Lower leg skin (tissue), 4 donors: Measurements from ENCODE around the gene CCDC187. TPM values are rescaled to one million over a fixed set of nuclear protein-coding genes. Genes with fewer than 3 reads are reported as not detected.

Source experiments
- DNase-seq, 2 donors: peaks; one replicate each; pipeline ENCODE4 v3.0.0-alpha.2; 2019; ENCODE audit warnings: low spot score in 2 of 2
- H3K4me3 ChIP-seq: fragments of 200-600 bp; sonication (generic); 2 replicates; pipeline ENCODE4 v1.5.1; 2017; ENCODE audit warnings: mild to moderate bottlenecking, low read depth; ENCODE audit not compliant: poor library complexity, severe bottlenecking
- CTCF ChIP-seq, 3 donors: fragments of 450-650 bp; IDR thresholded peaks; one replicate each; pipeline ENCODE4 v1.5.1; 2016; ENCODE audit warnings: antibody characterized with exemption in 3 of 3, mild to moderate bottlenecking in 3 of 3, moderate library complexity in 2 of 3
- POLR2A ChIP-seq, 2 donors: fragments of 450-650 bp; IDR thresholded peaks; one replicate each; pipeline ENCODE4 v1.6.1; 2016 to 2017; ENCODE audit warnings: antibody characterized with exemption in 2 of 2, mild to moderate bottlenecking in 1 of 2, moderate library complexity in 1 of 2
- WGBS, 2 donors: methylation state at CpG; one replicate each; pipeline ENCODE4 v1.1.5; 2018; 5-methylcytosine and 5-hydroxymethylcytosine counted together
- intact Hi-C: fragments of 100-400 bp; cut with DNase I; formaldehyde crosslinking; loops from one replicate; pipeline ENCODE4 v1.15.0; 2023; ENCODE audit warnings: low total_unique reads
- total RNA-seq, 4 donors: library from RNA; depleted of rRNA; stranded (reverse); fragments of >200 nt; gene quantifications; one replicate each; pipeline ENCODE4 v1.1.0, GENCODE V29; 2016

Gene CCDC187
- total RNA-seq, 4 donors from 2014 or later: 1.1 TPM; not detected in 3

DNA sequence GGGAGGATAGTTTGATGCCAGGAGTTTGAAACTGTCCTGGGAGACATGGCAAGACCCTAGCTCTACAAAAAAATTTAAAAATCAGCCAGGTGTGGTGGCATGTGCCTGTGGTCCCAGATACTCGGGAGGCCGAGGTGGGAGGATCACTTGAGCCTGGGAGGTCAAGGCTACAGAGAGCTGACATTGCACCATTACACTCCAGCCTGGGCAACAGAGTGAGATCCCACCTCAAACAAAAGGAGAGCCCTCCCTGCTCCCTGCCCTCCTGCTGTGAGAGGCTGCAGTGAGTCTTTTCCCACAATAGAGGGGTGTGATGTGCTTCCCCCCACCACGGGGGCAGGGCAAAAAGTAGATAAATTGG lies 10.1 kb upstream of the CCDC187 start:
- intact Hi-C loops: no loop called here

DNA sequence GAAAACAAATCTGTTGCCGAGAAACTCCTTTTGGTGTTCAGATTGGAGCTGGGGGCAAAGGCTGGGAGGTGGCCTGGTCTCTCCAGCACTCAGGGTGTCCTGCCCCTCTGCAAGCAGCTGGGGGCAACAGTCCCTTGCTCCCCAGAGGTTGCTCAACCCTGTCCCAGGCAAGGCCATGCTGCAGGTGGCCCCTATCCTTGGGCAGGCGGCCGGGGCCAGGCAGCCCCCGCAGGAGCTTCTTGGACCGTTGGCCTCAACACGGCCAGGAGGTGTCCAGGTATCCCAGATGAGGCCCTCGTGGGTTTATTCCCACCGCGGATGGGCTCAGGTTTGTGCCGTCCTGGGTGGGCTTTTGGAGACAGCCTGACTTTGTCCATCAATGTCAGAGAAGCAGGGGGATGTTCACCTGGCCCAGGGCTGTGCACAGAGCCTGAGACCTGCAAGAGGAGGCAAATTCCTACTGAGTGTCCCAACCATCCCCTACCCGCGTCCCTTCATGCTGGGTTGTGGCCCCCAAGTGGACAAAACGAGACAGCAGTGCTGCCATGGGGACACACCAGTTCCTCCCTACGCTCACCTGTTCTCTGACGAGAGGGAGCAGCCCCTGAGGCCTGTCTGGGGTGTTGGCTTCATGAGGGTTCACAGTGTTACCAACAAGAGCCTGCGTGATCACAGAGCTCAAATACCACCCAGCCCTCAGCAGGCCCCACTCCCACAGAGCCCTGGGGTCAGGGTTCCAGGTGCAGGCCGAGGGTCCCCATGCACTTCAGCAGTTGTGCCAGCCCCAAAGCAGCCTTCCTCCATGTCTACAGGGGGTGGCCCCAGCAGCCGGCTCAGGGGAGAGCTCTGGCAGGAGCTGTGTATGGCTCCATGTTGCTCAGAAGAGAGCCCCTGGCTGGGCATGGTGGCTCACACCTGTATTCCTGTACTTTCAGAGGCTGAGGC lies 9.5 kb upstream of the CCDC187 start:
- intact Hi-C loops: no loop called here
- TF ChIP-seq POLR2A (IDR thresholded peaks at IDR 0.05) (no peak), CTCF (IDR thresholded peaks at IDR 0.05) (no peak)
- no peak overlapping the region for H3K4me3 ChIP-seq
- no peak for DNase-seq
- WGBS, 2 donors: 85 to 94% methylated on average over 14 to 18 of the region's 18 CpGs

More for the DNA sequence above, 10.1 kb upstream of the CCDC187 start:
- 91 to 96% methylated on average over 3 of the region's 3 CpGs for WGBS, 2 donors
- H3K4me3 ChIP-seq: no peak overlapping the region
- no peak for DNase-seq
- no peak for TF ChIP-seq POLR2A (IDR thresholded peaks at IDR 0.05)

- TF ChIP-seq POLR2A (IDR thresholded peaks at IDR 0.05) (no peak), CTCF (IDR thresholded peaks at IDR 0.05) (no peak)
- DNase-seq: no peak
- H3K4me3 ChIP-seq: no peak overlapping the region
- intact Hi-C loops: no loop called here
- 50 to 79% methylated on average over 12 of the region's 12 CpGs for WGBS, 2 donors
These were observed 8.5 kb upstream of the CCDC187 start for GRCh38 chr9:136312436-136312835.

DNA sequence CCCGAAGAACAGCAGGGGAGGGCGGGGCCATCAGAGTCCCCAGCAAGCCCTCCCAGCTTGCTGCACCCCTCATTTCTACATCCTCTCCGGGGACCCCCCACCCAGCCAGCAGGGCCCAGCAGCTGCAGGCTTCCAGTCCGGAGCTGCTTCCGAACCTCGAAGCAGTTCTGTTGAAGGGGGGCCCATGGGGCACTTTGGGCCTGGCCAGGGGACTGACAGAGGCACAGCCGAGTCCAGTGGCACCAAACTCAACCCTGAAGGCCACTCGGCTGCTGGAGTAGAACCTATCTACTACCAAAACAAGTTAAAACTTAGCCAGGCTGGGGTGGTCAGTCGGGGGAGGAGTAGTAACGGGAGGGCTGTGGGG lies 8.1 kb upstream of the CCDC187 start:
- intact Hi-C loops: no loop called here
- DNase-seq: no peak
- no peak overlapping the region for H3K4me3 ChIP-seq
- WGBS, 2 donors: 69 to 71% methylated on average over 7 of the region's 10 CpGs
- no peak for TF ChIP-seq POLR2A (IDR thresholded peaks at IDR 0.05)
- TF ChIP-seq CTCF (IDR thresholded peaks at IDR 0.05): no peak

DNA sequence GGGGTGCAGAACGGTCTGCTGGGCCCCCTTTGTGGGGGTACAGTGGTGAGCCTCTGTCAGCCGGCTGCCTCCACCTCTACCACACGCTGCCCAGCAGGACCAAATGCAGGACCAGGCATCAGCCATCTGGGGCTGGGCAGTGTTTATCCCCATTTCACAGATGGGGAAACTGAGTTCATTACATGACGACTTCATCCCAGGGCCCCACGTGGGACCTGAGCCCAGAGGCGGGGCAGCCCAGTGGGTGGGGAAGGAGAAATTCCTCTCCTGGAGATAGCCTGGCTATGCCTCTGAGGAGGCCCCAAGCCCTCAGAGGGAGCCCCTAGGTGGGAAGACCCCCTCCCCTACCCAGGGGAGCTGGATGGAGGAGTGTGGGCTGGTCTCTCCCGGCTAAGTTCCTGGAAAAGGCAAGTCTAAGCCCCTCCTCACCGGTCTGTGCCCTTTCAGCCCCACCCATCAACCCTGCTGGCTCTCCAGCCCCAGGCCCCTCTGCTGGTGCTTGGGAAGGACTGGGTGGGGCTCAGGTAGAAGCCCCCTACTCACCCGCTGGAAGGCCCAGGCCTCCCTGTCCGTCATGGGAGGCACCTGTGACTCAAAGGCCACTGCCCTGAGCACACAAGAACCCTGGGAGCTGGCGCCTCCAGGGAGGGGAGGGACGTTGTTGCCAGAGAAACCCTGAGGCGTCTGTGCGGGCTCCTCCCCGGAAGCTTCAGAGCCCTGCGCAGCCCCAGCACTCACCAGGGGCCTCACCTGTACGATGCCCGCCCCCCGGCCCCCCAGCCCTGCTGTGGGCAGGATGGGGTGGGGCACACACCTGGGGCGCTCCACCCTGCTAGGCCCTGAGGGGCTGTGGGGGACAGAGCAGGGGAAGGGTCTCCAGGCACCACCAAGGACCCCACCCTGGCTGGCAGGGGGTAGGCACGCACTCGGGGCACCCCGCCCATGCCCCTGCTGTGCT lies 7.4 kb upstream of the CCDC187 start:
- no peak for DNase-seq
- WGBS, 2 donors: 27 to 51% methylated on average over 10 to 15 of the region's 23 CpGs
- H3K4me3 ChIP-seq: no peak overlapping the region
- TF ChIP-seq CTCF (IDR thresholded peaks at IDR 0.05) (no peak), POLR2A (IDR thresholded peaks at IDR 0.05) (no peak)
- intact Hi-C loops: no loop called here
